Measurements from ENCODE around the gene OR14K1.

DNA sequence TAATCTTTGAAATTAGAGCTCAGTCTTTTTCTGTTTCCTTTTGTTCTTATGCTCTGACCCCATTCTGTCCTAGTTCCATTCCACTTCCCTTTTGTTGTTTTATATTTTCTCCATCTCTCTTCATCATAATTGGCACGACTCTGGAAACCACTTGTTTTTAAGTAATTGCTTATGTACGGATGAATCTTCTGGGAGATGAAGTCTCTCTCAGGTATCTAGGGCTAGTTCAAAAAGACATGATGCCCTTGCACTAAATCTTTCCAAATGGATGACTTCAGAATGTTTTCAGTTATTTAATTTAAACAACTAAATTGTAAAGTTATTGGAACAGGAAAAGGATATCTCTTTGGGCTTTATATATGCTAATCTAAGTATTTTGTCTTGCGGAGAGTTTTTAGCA, 21.9 kb upstream of the OR14K1 start, which contains the start of gene OR6F1:
- TF ChIP-seq EP300 (IDR thresholded peaks at IDR 0.05) (no peak), POLR2AphosphoS5 (IDR thresholded peaks at IDR 0.05) (no peak), POLR2A (IDR thresholded peaks at IDR 0.05) (no peak)
- TF ChIP-seq, protein P1, sequence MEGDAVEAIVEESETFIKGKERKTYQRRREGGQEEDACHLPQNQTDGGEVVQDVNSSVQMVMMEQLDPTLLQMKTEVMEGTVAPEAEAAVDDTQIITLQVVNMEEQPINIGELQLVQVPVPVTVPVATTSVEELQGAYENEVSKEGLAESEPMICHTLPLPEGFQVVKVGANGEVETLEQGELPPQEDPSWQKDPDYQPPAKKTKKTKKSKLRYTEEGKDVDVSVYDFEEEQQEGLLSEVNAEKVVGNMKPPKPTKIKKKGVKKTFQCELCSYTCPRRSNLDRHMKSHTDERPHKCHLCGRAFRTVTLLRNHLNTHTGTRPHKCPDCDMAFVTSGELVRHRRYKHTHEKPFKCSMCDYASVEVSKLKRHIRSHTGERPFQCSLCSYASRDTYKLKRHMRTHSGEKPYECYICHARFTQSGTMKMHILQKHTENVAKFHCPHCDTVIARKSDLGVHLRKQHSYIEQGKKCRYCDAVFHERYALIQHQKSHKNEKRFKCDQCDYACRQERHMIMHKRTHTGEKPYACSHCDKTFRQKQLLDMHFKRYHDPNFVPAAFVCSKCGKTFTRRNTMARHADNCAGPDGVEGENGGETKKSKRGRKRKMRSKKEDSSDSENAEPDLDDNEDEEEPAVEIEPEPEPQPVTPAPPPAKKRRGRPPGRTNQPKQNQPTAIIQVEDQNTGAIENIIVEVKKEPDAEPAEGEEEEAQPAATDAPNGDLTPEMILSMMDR (IDR thresholded peaks at IDR 0.05) = no peak

Data from upper lobe of left lung (tissue), 4 donors.